ENCODE data around the gene NKX6-2.

The NKX6-2 gene

GRCh38 chr10:132804785-132805426 lies 19.0 kb upstream of the NKX6-2 start:
- Histone ChIP-seq H3K4me3 (ENCODE audit: low read depth, low read length) (no peak overlapping the region), H3K4me1 (ENCODE audit: control insufficient read depth, insufficient read depth, low read length) (no peaks in the 10 kb centered on the region), H3K27ac (ENCODE audit: extremely low read depth, low read depth, low read length) (no peak overlapping the region), H3K36me3 (ENCODE audit: control insufficient read depth in 2 of 2, insufficient read depth in 1 of 2, low read length in 2 of 2) (no peaks in the 10 kb centered on the region), H3K9me3 (ENCODE audit: control insufficient read depth, insufficient read depth, low read depth, low read length) (no peaks in the 10 kb centered on the region; the same call in 1 of the 2 replicates)
- POLR2A ChIA-PET, result no interaction called here
- TF ChIP-seq, protein P1, sequence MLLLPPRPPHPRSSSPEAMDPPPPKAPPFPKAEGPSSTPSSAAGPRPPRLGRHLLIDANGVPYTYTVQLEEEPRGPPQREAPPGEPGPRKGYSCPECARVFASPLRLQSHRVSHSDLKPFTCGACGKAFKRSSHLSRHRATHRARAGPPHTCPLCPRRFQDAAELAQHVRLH (tag by site-specific recombination; IDR thresholded peaks at IDR 0.05), result no peak
- TF ChIP-seq KLF1 (tag by site-specific recombination; IDR thresholded peaks at IDR 0.05) (peak; percentile 37; the same call in 1 of the 2 replicates), ELK4 (IDR thresholded peaks at IDR 0.05; ENCODE audit: borderline replicate concordance, low read depth, low read length) (no peak), ZXDB (tag by site-specific recombination; IDR thresholded peaks at IDR 0.05) (no peak), ZNF26 (tag by site-specific recombination; IDR thresholded peaks at IDR 0.05) (no peak)
- CTCF ChIA-PET, result interaction anchor here (0.6 kb wide), 1 partner anchor 693 kb away, joined by 3 read pairs; no protein-coding TSS in a partner anchor

DNA sequence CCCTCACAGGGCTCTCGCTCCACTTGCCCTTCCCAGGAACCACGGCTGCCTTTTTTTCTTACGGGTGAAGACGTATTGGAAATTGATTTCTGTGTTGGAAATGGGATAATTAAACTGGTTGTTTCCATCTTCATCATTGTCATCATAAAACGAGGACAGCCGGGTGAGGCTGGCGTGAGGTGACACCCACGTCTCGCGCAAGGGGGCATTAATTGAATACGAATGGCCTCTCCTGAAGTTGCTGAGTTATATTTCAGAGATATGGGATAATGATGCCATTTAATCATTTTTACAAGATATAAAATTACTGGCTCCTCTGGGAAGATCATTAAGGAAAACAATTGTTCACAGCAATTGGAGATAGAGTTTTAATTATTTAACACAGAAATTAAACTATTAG lies 18.3 kb upstream of the NKX6-2 start:
- POLR2A ChIA-PET, result no interaction called here
- TF ChIP-seq ZNF121 (tag by site-specific recombination; IDR thresholded peaks at IDR 0.05), result no peak
- no peak for TF ChIP-seq ZEB2 (tag by site-specific recombination; IDR thresholded peaks at IDR 0.05)
- TF ChIP-seq KLF7 (tag by site-specific recombination; IDR thresholded peaks at IDR 0.05; ENCODE audit: borderline replicate concordance), result no peak
- TF ChIP-seq REPIN1 (tag by site-specific recombination; IDR thresholded peaks at IDR 0.05; ENCODE audit: low read depth), result no peak
- no peak for TF ChIP-seq MYNN (tag by site-specific recombination; IDR thresholded peaks at IDR 0.05; ENCODE audit: borderline replicate concordance)
- no peak for TF ChIP-seq ZNF148 (tag by site-specific recombination; IDR thresholded peaks at IDR 0.05; ENCODE audit: borderline replicate concordance)
- TF ChIP-seq ZBTB17 (tag by site-specific recombination; IDR thresholded peaks at IDR 0.05), result no peak
- TF ChIP-seq ZNF558 (tag by site-specific recombination; IDR thresholded peaks at IDR 0.05), result no peak
- no peak overlapping the region for H3K27ac ChIP-seq (ENCODE audit: extremely low read depth, low read depth, low read length)
- H3K4me1 ChIP-seq (ENCODE audit: control insufficient read depth, insufficient read depth, low read length), result no peaks in the 10 kb centered on the region
- no peaks in the 10 kb centered on the region for H3K36me3 ChIP-seq (ENCODE audit: control insufficient read depth in 2 of 2, insufficient read depth in 1 of 2, low read length in 2 of 2)
- H3K9me3 ChIP-seq (ENCODE audit: control insufficient read depth, insufficient read depth, low read depth, low read length), result no peaks in the 10 kb centered on the region; the same call in 1 of the 2 replicates
- H3K4me3 ChIP-seq (ENCODE audit: low read depth, low read length), result no peak overlapping the region
- CTCF ChIA-PET, result no interaction called here

DNA sequence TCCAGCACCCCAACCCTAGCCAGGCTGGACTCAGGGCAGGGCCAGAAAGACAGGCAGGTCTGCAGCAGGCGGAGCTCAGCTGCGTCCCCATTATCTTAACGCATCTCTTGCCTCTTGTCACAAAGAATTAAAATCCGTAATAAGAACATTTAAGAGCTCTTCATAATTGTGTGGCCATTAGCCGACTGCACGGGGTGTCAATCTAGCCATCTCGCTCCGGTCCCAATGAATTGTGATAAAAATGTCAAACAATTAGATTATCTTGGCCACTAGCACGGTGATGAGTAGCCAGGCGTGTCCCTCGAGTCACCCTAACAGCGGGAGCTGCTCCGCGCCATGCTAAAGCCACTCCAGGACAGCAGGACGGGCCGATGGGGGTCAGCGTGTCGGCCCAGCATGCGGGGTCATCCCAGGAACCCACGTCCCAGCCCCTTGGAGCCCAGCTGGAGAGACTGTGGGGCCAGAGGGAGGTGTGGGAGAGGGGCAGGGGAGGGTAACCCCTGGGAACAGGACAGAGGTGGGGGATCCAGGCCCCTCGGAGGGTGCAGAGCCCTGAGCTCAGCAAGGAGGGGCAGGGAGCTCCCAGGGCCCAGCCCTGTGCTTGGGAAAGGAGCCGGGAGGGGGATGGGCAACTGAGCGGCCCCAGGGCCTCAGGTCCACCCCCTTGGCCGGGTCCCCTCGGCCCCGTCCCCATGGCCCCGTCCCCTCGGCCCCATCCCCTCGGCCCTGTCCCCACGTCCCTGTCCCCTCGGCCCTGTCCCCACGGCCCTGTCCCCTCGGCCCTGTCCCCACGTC lies 17.7 kb upstream of the NKX6-2 start:
- Histone ChIP-seq H3K4me1 (ENCODE audit: control insufficient read depth, insufficient read depth, low read length) (no peaks in the 10 kb centered on the region), H3K4me3 (ENCODE audit: low read depth, low read length) (no peak overlapping the region), H3K36me3 (ENCODE audit: control insufficient read depth in 2 of 2, insufficient read depth in 1 of 2, low read length in 2 of 2) (no peaks in the 10 kb centered on the region), H3K27ac (ENCODE audit: extremely low read depth, low read depth, low read length) (no peak overlapping the region), H3K9me3 (ENCODE audit: control insufficient read depth, insufficient read depth, low read depth, low read length) (no peaks in the 10 kb centered on the region; the same call in 1 of the 2 replicates)
- POLR2A ChIA-PET, result no interaction called here
- no peak for TF ChIP-seq ZNF274 (IDR thresholded peaks at IDR 0.05; ENCODE audit: low read length)
- TF ChIP-seq ZNF274 (tag by site-specific recombination; IDR thresholded peaks at IDR 0.05; ENCODE audit: borderline replicate concordance), result no peak
- TF ChIP-seq SCRT1 (tag by site-specific recombination; IDR thresholded peaks at IDR 0.05; ENCODE audit: borderline replicate concordance), result no peak
- TF ChIP-seq ZIC2 (tag by site-specific recombination; IDR thresholded peaks at IDR 0.05), result 0 out of 2 replicates have a peak, but pooled peaks have one; percentile 32
- TF ChIP-seq ZNF292 (tag by site-specific recombination; IDR thresholded peaks at IDR 0.05; ENCODE audit: borderline replicate concordance, low read depth), result no peak
- CTCF ChIA-PET, result interaction anchor here (0.5 to 0.7 kb wide), 3 partner anchors 12 to 26 kb away, joined by 3 to 4 read pairs (median 3); no protein-coding TSS in a partner anchor

Measured in HEK293 (cell line).